RPMI7951 (cell line): ENCODE measurements around the gene MGRN1. TPM values are rescaled to one million over a fixed set of nuclear protein-coding genes. Genes with fewer than 3 reads are reported as not detected.

Experiments
- DNase-seq: peaks from one replicate; pipeline ENCODE4 v3.0.0-alpha.2; 2012; ENCODE audit warnings: low read depth
- total RNA-seq: library from RNA; depleted of rRNA; stranded (reverse); fragments of >200 nt; shearing (Covaris generic); gene quantifications from 2 replicates; pipeline ENCODE4 v1.2.3, GENCODE V29; 2014; rRNA removed

Gene MGRN1
- total RNA-seq = 10.4 and 18.3 TPM in 2 replicates

GRCh38 chr16:4624015-4624826 lies at the start of gene MGRN1:
TSS of gene MGRN1 (plus strand) at chr16:4624826. CDS start at chr16:4624961, 135 bp downstream.
- peak; percentile 96 for DNase-seq

- no peak for DNase-seq
These were observed 49.5 kb upstream of the MGRN1 start for GRCh38 chr16:4574919-4575705.

GRCh38 chr16:4576008-4576407 lies 48.6 kb upstream of the MGRN1 start:
- no peak for DNase-seq

- no peak for DNase-seq
These were observed 45.6 kb upstream of the MGRN1 start for GRCh38 chr16:4578961-4579530.

DNA sequence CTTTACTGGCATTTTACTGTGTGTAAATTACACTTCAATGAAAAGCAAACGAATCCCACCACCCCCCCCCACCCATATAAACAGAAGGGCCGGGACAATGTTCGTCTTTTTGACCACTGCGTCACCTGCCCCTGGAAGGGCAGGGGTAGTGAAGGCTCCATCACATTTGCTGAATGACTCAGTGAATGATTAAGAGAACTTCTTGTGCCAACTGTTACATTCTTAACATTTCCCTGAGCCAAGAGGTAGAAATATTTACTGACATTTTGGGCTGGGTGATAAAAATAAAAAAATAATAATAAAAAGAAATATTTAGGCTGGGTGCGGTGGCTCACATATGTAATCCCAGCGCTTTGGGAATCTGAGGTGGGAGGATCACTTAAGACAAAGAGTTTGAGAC lies 44.4 kb upstream of the MGRN1 start:
- no peak for DNase-seq

GRCh38 chr16:4583906-4584305 lies 40.7 kb upstream of the MGRN1 start:
- DNase-seq = no peak

GRCh38 chr16:4586291-4586690 lies 38.3 kb upstream of the MGRN1 start:
- DNase-seq = no peak

- no peak for DNase-seq
These were observed 36.2 kb upstream of the MGRN1 start for GRCh38 chr16:4588386-4588785.

DNA sequence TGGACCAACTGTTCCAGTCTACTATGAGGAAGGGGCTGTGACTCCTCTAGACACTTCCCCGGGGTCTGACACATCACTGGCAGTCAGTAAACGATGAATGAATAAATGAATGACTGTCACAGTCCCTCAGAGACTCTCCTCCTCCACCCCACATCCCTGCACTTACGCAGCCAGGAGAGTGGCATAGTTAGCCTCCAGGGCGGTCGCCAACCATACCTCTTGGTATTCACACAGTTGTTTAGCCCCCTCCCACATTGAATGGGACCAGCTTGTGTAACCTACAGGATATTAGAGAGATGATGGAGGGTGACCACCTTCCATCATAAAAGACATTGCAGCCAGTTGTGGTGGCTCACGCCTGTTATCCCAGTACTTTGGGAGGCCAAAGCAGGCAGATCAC lies 35.7 kb upstream of the MGRN1 start:
- no peak for DNase-seq

DNA sequence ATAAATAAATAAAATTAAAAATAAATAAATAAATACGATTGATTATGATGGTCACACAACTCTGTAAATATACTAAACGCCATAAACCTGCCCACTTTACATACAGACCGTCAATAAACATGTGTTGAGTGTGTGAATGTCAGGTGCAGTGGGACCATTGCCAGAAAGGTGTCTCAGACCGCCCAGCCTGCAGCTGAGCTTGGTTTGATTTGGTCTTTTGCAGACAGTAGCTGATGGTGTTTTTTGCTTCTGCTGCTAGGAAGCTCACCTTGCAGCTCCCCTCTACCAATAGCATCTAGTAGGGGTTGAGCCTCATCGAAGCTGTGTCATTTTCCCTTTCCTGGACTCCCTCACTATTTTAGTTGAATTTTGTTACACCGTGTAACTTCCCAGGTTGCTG lies 33.4 kb upstream of the MGRN1 start:
- no peak for DNase-seq

DNA sequence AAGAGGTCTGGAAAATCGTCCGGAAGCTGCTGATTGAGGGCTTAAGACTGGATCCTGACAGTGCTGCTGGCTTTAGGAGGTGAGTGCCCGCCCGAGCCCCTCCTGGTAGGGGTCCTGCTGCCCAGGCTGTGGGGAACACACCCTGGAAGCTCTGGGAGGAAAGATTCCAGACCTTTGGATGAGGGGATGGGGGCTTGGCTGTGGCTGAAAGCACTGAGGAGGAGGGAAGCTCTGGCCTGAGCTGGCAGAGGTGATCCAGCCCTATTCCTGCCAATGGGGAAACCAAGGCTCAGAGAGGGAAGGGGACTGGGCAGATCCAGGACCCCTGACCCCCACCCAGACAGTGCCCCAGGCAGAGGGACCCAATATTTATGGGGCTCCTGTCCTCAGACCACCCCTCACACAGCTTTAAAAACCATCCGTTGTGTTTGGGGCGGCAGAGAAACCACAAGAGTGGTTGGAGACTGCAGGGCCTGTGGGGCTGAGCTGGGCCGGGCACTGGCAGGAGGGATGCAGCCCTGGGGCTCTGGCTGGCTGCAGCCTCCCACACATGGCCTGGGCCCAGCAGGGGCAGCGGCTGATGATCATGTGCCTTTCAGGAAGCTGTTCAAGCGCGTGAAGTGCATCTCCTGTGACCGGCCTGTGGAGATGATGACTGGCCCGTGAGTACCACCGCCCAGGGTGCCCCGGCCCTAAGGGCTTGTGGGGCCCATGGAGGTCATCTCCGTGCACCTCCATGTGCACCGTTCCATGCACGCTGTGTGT lies 32.7 kb upstream of the MGRN1 start:
- DNase-seq = no peak

DNA sequence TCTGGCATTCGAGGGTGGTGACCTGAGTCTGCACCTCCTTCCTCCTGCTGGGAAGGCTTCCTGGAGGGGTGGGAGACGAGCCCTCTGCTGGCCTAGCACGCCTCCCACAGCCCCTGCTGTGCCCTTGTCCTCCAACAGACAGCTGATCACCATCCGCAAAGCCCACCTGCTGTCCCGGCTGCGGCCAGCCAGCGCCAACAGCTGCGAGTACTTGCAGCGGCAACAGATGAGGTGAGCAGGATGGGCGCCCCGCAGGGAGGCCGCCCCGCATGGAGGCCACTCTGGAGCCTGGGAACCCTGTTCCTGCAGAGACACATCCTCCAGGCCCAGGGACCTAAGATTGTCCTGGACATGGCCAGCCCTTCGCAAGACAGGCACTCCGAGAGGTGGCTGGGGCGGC lies 31.5 kb upstream of the MGRN1 start:
- no peak for DNase-seq

- no peak for DNase-seq
These were observed 29.9 kb upstream of the MGRN1 start for GRCh38 chr16:4594433-4595410.

DNA sequence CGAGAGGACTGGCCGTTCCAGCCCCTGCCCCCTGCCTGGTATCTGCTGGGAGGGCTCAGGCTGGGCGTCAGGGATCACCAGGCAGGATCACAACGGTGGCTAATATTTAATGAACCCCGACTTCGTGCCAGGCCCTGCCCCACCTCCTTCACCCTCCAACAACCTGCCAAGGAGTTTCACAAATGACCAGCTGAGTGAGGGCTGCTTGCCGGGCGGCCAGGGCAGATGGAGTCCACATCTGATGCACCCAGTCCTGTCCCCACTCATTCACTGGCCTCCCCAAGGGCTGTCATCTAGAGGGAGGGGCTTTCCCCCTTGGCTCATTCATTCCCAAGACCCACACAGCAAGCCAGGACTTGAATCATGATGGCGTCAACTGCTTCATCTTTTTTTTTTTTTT lies 27.5 kb upstream of the MGRN1 start:
- no peak for DNase-seq

GRCh38 chr16:4599037-4599436 lies 25.6 kb upstream of the MGRN1 start:
- DNase-seq = no peak

DNA sequence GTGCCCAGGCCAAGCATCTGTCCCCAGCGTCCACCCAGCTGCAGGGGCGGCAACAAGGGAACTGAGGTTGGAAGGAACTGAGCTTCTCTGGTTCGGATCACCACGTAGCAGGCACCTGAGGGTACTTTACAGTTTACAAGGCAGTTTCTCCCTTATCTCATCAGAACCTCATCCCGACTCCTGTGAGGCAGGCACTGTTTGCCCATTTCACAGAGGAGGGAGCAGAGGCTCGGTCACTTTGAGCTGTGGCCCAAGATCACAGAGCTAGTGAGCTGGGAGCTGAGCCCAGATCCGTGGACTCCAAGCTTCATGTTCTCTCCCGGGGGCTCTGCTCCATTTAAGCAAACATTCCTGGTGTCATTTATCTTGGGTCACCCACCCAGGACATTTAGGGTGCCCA lies 25.1 kb upstream of the MGRN1 start:
- DNase-seq = no peak

- no peak for DNase-seq
These were observed 23.4 kb upstream of the MGRN1 start for GRCh38 chr16:4601036-4601863.

GRCh38 chr16:4601864-4602186 lies 22.8 kb upstream of the MGRN1 start:
- no peak for DNase-seq

DNA sequence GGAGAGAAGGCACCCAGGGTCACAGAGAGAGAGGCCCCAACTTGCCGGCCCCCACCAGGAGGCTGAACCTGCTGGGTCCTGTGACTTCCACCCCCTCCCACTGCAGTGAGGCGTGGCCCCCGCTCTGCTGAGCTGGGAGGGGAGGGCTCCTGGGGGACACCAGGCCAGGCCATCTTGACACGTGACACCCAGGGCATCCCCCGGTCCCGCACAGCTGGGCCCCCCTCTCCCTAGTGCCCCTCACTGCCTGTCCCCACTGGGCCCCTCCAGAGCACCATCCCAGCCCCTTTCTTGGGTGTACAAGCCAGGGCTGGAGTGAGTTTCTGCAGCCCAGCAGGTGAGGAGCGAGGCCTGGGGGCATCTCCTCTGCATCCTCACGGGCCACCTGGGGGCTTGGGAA lies 22.3 kb upstream of the MGRN1 start:
- DNase-seq = no peak

DNA sequence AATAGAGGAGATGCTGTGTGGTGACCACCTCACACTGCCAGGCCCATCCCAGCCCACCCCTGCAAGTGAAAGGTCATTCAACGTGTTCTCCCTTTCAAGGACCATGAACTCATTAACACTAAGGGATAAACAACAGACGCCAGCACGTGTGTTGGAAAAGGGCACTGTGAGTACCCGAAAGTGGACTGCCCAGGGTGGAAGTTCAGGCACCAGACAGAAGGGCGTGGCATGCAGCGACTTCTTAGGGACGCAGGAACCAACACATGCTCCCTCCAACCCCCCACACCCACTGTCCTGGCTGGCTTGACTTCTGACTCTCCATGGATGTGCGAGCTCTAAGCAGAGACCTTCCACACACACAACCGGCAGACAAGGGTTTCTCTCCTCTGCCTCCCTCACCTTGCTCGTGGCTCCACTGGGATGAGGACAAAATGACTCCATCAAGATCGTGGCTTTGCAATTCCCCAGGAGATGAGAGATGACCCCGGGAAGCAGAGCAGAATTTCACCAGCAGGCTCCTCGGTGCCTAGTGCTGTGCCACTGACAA lies 20.9 kb upstream of the MGRN1 start:
- no peak for DNase-seq
